GM06990 (cell line): ENCODE data around the gene MKLN1.

Experiments
- DNase-seq: peaks from one replicate; pipeline ENCODE4 v3.0.0-alpha.2; 2011; ENCODE audit not compliant: insufficient read length; ENCODE audit errors: extremely low read depth
- H3K27me3 ChIP-seq: replicated peaks from 2 replicates; pipeline ENCODE4 v1.6.0; 2011; ENCODE audit warnings: low read length; ENCODE audit not compliant: control insufficient read depth, insufficient read depth
- H3K36me3 ChIP-seq: 2 replicates; pipeline ENCODE4 v1.5.1; 2011; ENCODE audit warnings: low read length; ENCODE audit not compliant: control insufficient read depth, insufficient read depth
- H3K4me3 ChIP-seq: replicated peaks from 2 replicates; pipeline ENCODE4 v1.5.1; 2011; ENCODE audit warnings: low read depth, mild to moderate bottlenecking, control low read depth, low read length
- CTCF ChIP-seq: IDR thresholded peaks from 2 replicates; pipeline ENCODE4 v1.5.1; 2011; ENCODE audit warnings: low read length, control low read depth, mild to moderate bottlenecking, inconsistent platforms; ENCODE audit not compliant: insufficient read depth, poor library complexity, severe bottlenecking

MKLN1 gene

GRCh38 chr7:131486346-131486745, 158.7 kb downstream of the MKLN1 start:
- no peaks in the 10 kb centered on the region for H3K36me3 ChIP-seq
- H3K4me3 ChIP-seq = no peak overlapping the region
- no peak for DNase-seq
- no peak for TF ChIP-seq CTCF
- no peaks in the 10 kb centered on the region for H3K27me3 ChIP-seq

- no peak overlapping the region for H3K4me3 ChIP-seq
- TF ChIP-seq CTCF = no peak
- H3K36me3 ChIP-seq = no peaks in the 10 kb centered on the region
- H3K27me3 ChIP-seq = no peaks in the 10 kb centered on the region
- DNase-seq = no peak
Measured at GRCh38 chr7:131487217-131487616, 159.5 kb downstream of the MKLN1 start.

GRCh38 chr7:131488361-131488760, 160.7 kb downstream of the MKLN1 start:
- Histone ChIP-seq H3K27me3 (no peaks in the 10 kb centered on the region), H3K36me3 (no peaks in the 10 kb centered on the region), H3K4me3 (no peak overlapping the region)
- peak; percentile 10 for TF ChIP-seq CTCF
- DNase-seq = no peak

- no peaks in the 10 kb centered on the region for H3K36me3 ChIP-seq
- TF ChIP-seq CTCF = no peak
- no peak overlapping the region for H3K4me3 ChIP-seq
- DNase-seq = no peak
- H3K27me3 ChIP-seq = no peaks in the 10 kb centered on the region
Measured at GRCh38 chr7:131489196-131489595, 161.5 kb downstream of the MKLN1 start.

GRCh38 chr7:131489881-131490280, 162.2 kb downstream of the MKLN1 start:
- no peak for DNase-seq
- no peak for TF ChIP-seq CTCF
- Histone ChIP-seq H3K27me3 (no peaks in the 10 kb centered on the region), H3K36me3 (no peaks in the 10 kb centered on the region), H3K4me3 (no peak overlapping the region)

- H3K4me3 ChIP-seq = no peak overlapping the region
- no peak for TF ChIP-seq CTCF
- no peaks in the 10 kb centered on the region for H3K36me3 ChIP-seq
- no peak for DNase-seq
- H3K27me3 ChIP-seq = no peaks in the 10 kb centered on the region
Measured at GRCh38 chr7:131493081-131493480, 165.4 kb downstream of the MKLN1 start.
